A673 (cell line): ENCODE results near the gene GPR156.

ENCODE experiments used
- EZH2 ChIP-seq: fragments of 200-600 bp; sonication (generic); IDR thresholded peaks from 2 replicates; pipeline ENCODE4 v1.6.1; 2017; ENCODE audit warnings: borderline replicate concordance, low read depth, mild to moderate bottlenecking, mixed read lengths, antibody characterized with exemption, low read length; ENCODE audit not compliant: poor library complexity, severe bottlenecking
- TF ChIP-seq, protein P1 (sequence below): fragments of 300-800, 200-600 bp; sonication (generic); conservative IDR thresholded peaks from 2 replicates; pipeline ENCODE4 v1.5.1; 2017; ENCODE audit warnings: low read depth, mild to moderate bottlenecking, antibody characterized with exemption, low read length, moderate library complexity, mixed read lengths

GRCh38 chr3:120285508-120285841 is 453 bp upstream of the GPR156 start:
- TF ChIP-seq, protein P1, sequence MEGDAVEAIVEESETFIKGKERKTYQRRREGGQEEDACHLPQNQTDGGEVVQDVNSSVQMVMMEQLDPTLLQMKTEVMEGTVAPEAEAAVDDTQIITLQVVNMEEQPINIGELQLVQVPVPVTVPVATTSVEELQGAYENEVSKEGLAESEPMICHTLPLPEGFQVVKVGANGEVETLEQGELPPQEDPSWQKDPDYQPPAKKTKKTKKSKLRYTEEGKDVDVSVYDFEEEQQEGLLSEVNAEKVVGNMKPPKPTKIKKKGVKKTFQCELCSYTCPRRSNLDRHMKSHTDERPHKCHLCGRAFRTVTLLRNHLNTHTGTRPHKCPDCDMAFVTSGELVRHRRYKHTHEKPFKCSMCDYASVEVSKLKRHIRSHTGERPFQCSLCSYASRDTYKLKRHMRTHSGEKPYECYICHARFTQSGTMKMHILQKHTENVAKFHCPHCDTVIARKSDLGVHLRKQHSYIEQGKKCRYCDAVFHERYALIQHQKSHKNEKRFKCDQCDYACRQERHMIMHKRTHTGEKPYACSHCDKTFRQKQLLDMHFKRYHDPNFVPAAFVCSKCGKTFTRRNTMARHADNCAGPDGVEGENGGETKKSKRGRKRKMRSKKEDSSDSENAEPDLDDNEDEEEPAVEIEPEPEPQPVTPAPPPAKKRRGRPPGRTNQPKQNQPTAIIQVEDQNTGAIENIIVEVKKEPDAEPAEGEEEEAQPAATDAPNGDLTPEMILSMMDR, result no peak
- TF ChIP-seq EZH2, result no peak
